H9 (cell line): ENCODE results near the gene ARFGEF2. TPM values are rescaled to one million over a fixed set of nuclear protein-coding genes. Genes with fewer than 3 reads are reported as not detected.

Source experiments
- DNase-seq: peaks from one replicate; pipeline ENCODE4 v3.0.0-alpha.2; 2017
- H2AFZ ChIP-seq: one replicate; pipeline ENCODE4 v1.6.1; 2013; ENCODE audit warnings: mild to moderate bottlenecking, low read length, control low read depth, moderate library complexity
- H2AK5ac ChIP-seq: 2 replicates; pipeline ENCODE4 v1.6.1; 2013; ENCODE audit warnings: low read length, control low read depth, mixed read lengths; ENCODE audit not compliant: insufficient read length
- H2BK120ac ChIP-seq: one replicate; pipeline ENCODE4 v1.6.1; 2013; ENCODE audit warnings: low read depth, mild to moderate bottlenecking, low read length, control low read depth, inconsistent platforms; ENCODE audit not compliant: poor library complexity, severe bottlenecking
- H2BK12ac ChIP-seq: 2 replicates; pipeline ENCODE4 v1.6.1; 2013; ENCODE audit warnings: low read length, control low read depth, mixed read lengths, low read depth; ENCODE audit not compliant: insufficient read length
- H2BK15ac ChIP-seq: 2 replicates; pipeline ENCODE4 v1.6.1; 2013; ENCODE audit warnings: low read depth, low read length, control low read depth
- H2BK20ac ChIP-seq: one replicate; pipeline ENCODE4 v1.6.1; 2013; ENCODE audit warnings: low read depth, mild to moderate bottlenecking, low read length, control low read depth, inconsistent platforms; ENCODE audit not compliant: poor library complexity, severe bottlenecking
- H2BK5ac ChIP-seq: 2 replicates; pipeline ENCODE4 v1.6.1; 2013; ENCODE audit warnings: low read length, control low read depth, mixed read lengths; ENCODE audit not compliant: insufficient read length
- H3K14ac ChIP-seq: 2 replicates; pipeline ENCODE4 v1.6.1; 2013; ENCODE audit warnings: low read length, control low read depth; ENCODE audit not compliant: insufficient read depth
- H3K18ac ChIP-seq: 2 replicates; pipeline ENCODE4 v1.6.1; 2013; ENCODE audit warnings: low read depth, mild to moderate bottlenecking, mixed read lengths, low read length, control low read depth; ENCODE audit not compliant: insufficient read length
- H3K23ac ChIP-seq: 2 replicates; pipeline ENCODE4 v1.6.1; 2013; ENCODE audit warnings: low read length, control low read depth, mixed read lengths, low read depth; ENCODE audit not compliant: insufficient read length
- H3K23me2 ChIP-seq: 2 replicates; pipeline ENCODE4 v1.6.1; 2013; ENCODE audit warnings: low read depth, mild to moderate bottlenecking, mixed read lengths, low read length, control low read depth; ENCODE audit not compliant: insufficient read length, poor library complexity, severe bottlenecking
- H3K27ac ChIP-seq: 2 replicates; pipeline ENCODE4 v1.5.1; 2013; ENCODE audit warnings: low read length, control low read depth, mixed read lengths, low read depth; ENCODE audit not compliant: insufficient read length
- H3K27me3 ChIP-seq: 2 replicates; pipeline ENCODE4 v1.6.1; 2013; ENCODE audit warnings: low read length, control low read depth, inconsistent platforms; ENCODE audit not compliant: insufficient read depth
- H3K4ac ChIP-seq: 2 replicates; pipeline ENCODE4 v1.6.1; 2013; ENCODE audit warnings: low read depth, mild to moderate bottlenecking, control low read depth, inconsistent platforms, low read length, moderate library complexity
- H3K4me1 ChIP-seq: 2 replicates; pipeline ENCODE4 v1.6.1; 2013; ENCODE audit warnings: low read length, control low read depth, inconsistent platforms; ENCODE audit not compliant: insufficient read depth
- H3K4me2 ChIP-seq: 2 replicates; pipeline ENCODE4 v1.6.1; 2013; ENCODE audit warnings: low read length, control low read depth, mixed read lengths; ENCODE audit not compliant: insufficient read length, insufficient read depth
- H3K56ac ChIP-seq: 2 replicates; pipeline ENCODE4 v1.6.1; 2013; ENCODE audit warnings: low read depth, mild to moderate bottlenecking, mixed read lengths, low read length, control low read depth; ENCODE audit not compliant: insufficient read length
- H3K79me1 ChIP-seq: 2 replicates; pipeline ENCODE4 v1.6.1; 2013; ENCODE audit warnings: low read depth, mild to moderate bottlenecking, moderate library complexity, low read length, control low read depth, inconsistent platforms; ENCODE audit not compliant: insufficient read depth, poor library complexity, severe bottlenecking
- H3K79me2 ChIP-seq: 2 replicates; pipeline ENCODE4 v1.6.1; 2013; ENCODE audit warnings: low read length, control low read depth, inconsistent platforms; ENCODE audit not compliant: insufficient read depth
- H3K9ac ChIP-seq: 2 replicates; pipeline ENCODE4 v1.6.1; 2013; ENCODE audit warnings: low read length, control low read depth, mixed read lengths; ENCODE audit not compliant: insufficient read length; ENCODE audit errors: extremely low read depth
- H3K9me3 ChIP-seq: one replicate; pipeline ENCODE4 v1.6.1; 2013; ENCODE audit warnings: low read depth, low read length, inconsistent platforms; ENCODE audit not compliant: control insufficient read depth
- H3T11ph ChIP-seq: one replicate; pipeline ENCODE4 v1.6.1; 2013; ENCODE audit warnings: mild to moderate bottlenecking, low read length, control low read depth, inconsistent platforms
- H4K20me1 ChIP-seq: one replicate; pipeline ENCODE4 v1.6.1; 2013; ENCODE audit not compliant: control insufficient read depth, insufficient read length, insufficient read depth
- H4K5ac ChIP-seq: 2 replicates; pipeline ENCODE4 v1.6.1; 2013; ENCODE audit warnings: low read depth, mild to moderate bottlenecking, mixed read lengths, low read length, control low read depth; ENCODE audit not compliant: insufficient read length
- H4K8ac ChIP-seq: replicated peaks from 2 replicates; pipeline ENCODE4 v1.6.1; 2013; ENCODE audit warnings: low read length, control low read depth, mixed read lengths, low read depth; ENCODE audit not compliant: insufficient read length
- H4K91ac ChIP-seq: 2 replicates; pipeline ENCODE4 v1.6.1; 2013; ENCODE audit warnings: low read depth, mild to moderate bottlenecking, moderate library complexity, mixed read lengths, low read length, control low read depth; ENCODE audit not compliant: insufficient read length
- H3K27ac Mint-ChIP-seq, 3 experiments: 2 replicates in 2 of 3; 3 replicates in 1 of 3; pipeline ENCODE4 v1.8.0; 2020 to 2021; ENCODE audit warnings: mixed read lengths in 3 of 3, mild to moderate bottlenecking in 1 of 3, moderate library complexity in 1 of 3
- H3K27me3 Mint-ChIP-seq: 2 replicates; pipeline ENCODE4 v1.8.0; 2021; ENCODE audit warnings: low read depth, mild to moderate bottlenecking, moderate library complexity, mixed read lengths
- H3K36me3 Mint-ChIP-seq, 3 experiments: 2 replicates in 2 of 3; 3 replicates in 1 of 3; pipeline ENCODE4 v1.8.0; 2020 to 2021; ENCODE audit warnings: low read depth in 3 of 3, mixed read lengths in 3 of 3; ENCODE audit not compliant: insufficient read depth in 1 of 3
- H3K4me1 Mint-ChIP-seq, 2 experiments: 2 replicates each; pipeline ENCODE4 v1.8.0; 2020; ENCODE audit warnings: mixed read lengths in 2 of 2
- H3K4me3 Mint-ChIP-seq, 2 experiments: 2 replicates in 1 of 2; 3 replicates in 1 of 2; pipeline ENCODE4 v1.8.0; 2020 to 2021; ENCODE audit warnings: mild to moderate bottlenecking in 2 of 2, mixed read lengths in 2 of 2, moderate library complexity in 1 of 2
- H3K9me3 Mint-ChIP-seq, 2 experiments: 2 replicates in 1 of 2; 3 replicates in 1 of 2; pipeline ENCODE4 v1.8.0; 2020; ENCODE audit warnings: mild to moderate bottlenecking in 2 of 2, mixed read lengths in 2 of 2, moderate library complexity in 1 of 2
- WGBS: extraction: QIAGEN DNeasy Blood & Tissue Kit; methylation state at CpG from one replicate; pipeline ENCODE4 v1.1.7; 2013; ENCODE audit warnings: missing lambda C conversion rate, low lambda C conversion rate, mixed read lengths; ENCODE audit not compliant: insufficient read length; ENCODE audit errors: extremely low coverage; 5-methylcytosine and 5-hydroxymethylcytosine counted together
- total RNA-seq: library from RNA; stranded (reverse); gene quantifications from 2 replicates; pipeline ENCODE4 v1.2.1, GENCODE V29; 2021
- TF ChIP-seq, protein P1 (sequence below): fragments of 200-600 bp; sonication (generic); conservative IDR thresholded peaks from 3 replicates; pipeline ENCODE4 v1.8.0; 2021; ENCODE audit warnings: antibody characterized with exemption, mild to moderate bottlenecking

The ARFGEF2 gene
- total RNA-seq, 1 experiment from 2014 or later = 16.6 TPM

DNA sequence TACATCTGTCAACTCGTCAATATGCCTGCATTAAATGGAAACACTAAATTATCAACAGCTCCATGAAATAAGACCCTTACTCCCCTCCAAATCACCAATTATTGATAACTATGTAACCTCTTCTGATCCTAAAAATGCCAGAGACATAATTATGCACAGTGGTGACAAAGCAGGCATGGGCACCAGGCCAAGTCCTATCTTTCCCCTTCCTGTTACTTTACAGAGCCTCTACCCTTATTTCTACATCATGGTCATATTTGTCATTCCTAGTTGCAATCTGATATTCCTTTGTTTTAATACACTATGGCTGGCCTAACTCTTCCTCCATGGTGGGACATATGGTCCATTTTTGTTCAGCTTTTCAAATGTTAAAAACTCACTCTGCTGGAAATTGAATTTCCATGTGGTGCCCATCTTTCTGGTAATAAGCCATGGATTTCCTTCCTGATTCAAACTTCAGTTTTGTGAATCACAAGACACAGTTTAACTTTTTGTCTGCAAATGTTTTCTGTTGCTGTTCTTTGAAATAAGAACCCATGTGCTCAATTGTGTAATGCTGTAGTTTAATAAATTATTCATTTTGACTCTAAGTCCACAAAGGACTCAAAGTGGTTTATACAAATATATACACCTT is 41.8 kb upstream of the ARFGEF2 start:
- Mint-ChIP-seq H3K27ac (no peak overlapping the region), H3K9me3 (no peaks in the 10 kb centered on the region), H3K4me1 (peaks cover 4 to 8% of the 10 kb centered on the region in 2 experiments; a peak in 3 of 4 replicates), H3K4me3 (no peak overlapping the region), H3K36me3 (no peaks in the 10 kb centered on the region), H3K27me3 (peaks cover 7% of the 10 kb centered on the region)
- Histone ChIP-seq H2BK5ac (no peak overlapping the region), H3K79me2 (no peaks in the 10 kb centered on the region), H3K56ac (no peak overlapping the region), H3K27ac (no peak overlapping the region), H3K4me2 (no peak overlapping the region), H2BK15ac (no peak overlapping the region), H2BK20ac (no peak overlapping the region), H3T11ph (no peak overlapping the region), H3K27me3 (no peaks in the 10 kb centered on the region), H3K4me1 (no peaks in the 10 kb centered on the region), H4K5ac (no peak overlapping the region), H4K91ac (no peak overlapping the region), H2AK5ac (no peak overlapping the region), H4K20me1 (no peaks in the 10 kb centered on the region), H3K23ac (no peak overlapping the region), H2BK120ac (no peak overlapping the region), H2AFZ (no peak overlapping the region), H3K4ac (no peak overlapping the region), H3K79me1 (no peaks in the 10 kb centered on the region), H3K9ac (no peak overlapping the region), H3K14ac (no peak overlapping the region), H3K9me3 (no peaks in the 10 kb centered on the region), H2BK12ac (no peak overlapping the region), H3K23me2 (no peaks in the 10 kb centered on the region), H4K8ac (no peak overlapping the region), H3K18ac (no peak overlapping the region)
- WGBS = no CpG with 5 or more reads among the region's 1 CpG
- DNase-seq = no peak
- TF ChIP-seq, protein P1, sequence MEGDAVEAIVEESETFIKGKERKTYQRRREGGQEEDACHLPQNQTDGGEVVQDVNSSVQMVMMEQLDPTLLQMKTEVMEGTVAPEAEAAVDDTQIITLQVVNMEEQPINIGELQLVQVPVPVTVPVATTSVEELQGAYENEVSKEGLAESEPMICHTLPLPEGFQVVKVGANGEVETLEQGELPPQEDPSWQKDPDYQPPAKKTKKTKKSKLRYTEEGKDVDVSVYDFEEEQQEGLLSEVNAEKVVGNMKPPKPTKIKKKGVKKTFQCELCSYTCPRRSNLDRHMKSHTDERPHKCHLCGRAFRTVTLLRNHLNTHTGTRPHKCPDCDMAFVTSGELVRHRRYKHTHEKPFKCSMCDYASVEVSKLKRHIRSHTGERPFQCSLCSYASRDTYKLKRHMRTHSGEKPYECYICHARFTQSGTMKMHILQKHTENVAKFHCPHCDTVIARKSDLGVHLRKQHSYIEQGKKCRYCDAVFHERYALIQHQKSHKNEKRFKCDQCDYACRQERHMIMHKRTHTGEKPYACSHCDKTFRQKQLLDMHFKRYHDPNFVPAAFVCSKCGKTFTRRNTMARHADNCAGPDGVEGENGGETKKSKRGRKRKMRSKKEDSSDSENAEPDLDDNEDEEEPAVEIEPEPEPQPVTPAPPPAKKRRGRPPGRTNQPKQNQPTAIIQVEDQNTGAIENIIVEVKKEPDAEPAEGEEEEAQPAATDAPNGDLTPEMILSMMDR = no peak
